ENCODE data around the gene GGTLC2.
"Not testable (repeated sequence)": the region's sequence is repeated elsewhere in the genome, so short reads cannot be mapped to it uniquely, and the experiment has no call there.

GGTLC2 gene

DNA sequence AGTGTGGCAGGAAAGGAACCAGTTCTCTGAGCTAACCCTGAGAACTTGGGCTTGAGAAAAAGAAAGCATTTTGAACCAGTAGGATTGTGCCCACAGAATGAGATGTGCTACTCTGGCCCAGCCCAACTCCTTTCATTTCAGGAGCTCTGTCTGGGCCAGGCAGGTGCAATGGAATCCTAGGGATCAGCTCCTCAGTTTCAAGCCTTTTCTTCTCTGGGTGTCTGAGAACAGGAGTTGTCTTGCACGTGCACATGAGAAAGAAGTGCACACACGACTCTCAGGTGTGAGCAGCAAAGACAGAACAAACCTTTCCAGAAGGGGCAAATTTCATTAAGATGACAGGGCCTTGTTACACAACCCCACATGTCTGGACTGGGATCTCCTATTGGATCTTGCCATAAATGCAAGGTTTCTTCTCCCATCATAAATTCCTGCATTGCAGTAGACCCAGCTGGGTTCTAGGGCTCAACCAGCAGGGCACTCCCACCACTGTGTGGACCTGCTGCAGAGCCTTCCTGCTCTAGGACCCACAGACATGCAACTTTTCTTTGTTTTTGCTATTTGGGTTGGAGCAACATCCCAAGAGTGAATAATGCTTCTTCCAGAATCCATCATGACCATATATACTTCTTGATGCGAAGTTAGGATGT lies 24.5 kb upstream of the GGTLC2 start:
- peaks cover 9% of the 10 kb centered on the region for H3K27me3 Mint-ChIP-seq
- H3K4me3 Mint-ChIP-seq, result no peak overlapping the region
- H3K27ac Mint-ChIP-seq, result no peak overlapping the region
- peaks cover 3% of the 10 kb centered on the region for H3K36me3 Mint-ChIP-seq (ENCODE audit: low read depth)
- peaks cover 5% of the 10 kb centered on the region for H3K9me3 Mint-ChIP-seq
- H3K4me1 Mint-ChIP-seq (ENCODE audit: low read depth), result peaks cover 19% of the 10 kb centered on the region

DNA sequence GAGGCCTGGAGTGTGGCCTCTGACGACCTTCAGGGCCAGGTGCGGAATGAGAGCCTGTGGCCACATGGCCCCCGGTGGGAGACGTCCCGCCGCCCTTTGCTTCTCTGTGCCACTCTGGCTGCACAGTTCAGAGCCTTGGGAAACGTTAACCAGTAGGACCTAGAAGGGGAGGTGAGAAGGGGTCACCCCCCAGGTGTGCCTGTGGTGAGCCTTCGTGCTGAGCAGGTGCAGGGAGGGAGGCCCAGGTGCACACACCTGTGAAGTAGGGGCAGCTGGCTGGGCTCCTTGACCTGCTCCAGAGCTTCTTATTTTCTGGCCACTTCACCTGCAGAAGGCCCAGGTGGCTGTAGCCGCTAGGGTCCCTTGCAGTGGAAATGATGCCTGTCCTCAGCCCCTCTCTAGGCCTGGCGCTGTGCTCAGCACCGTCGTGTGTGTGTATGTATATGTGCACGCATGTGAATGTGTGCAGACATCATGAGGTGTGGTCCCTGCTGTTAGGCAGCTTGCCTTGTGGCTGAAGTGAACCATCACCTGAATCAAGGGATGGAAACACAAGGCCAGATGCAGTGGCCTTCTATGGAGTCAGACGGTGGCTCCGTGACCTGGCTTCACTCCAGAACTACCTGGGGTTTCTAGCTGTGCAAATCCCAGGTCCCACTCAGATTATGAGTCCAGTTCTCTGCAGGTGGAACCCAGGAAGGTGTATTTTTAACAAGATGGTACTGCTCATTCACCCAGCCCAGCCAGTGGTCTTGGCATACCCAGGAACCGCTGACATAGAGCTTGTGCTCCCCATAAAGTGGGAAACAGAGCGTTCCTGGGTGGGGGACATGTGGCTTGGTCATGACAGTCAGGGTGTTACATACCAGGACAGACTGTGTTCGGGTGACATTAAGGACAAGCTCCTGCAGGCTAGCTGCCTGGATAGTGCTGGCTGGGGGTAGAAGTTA lies 15.6 kb upstream of the GGTLC2 start:
- not testable (repeated sequence) for H3K9me3 Mint-ChIP-seq; H3K27me3 Mint-ChIP-seq; H3K4me3 Mint-ChIP-seq; H3K27ac Mint-ChIP-seq; H3K4me1 Mint-ChIP-seq (ENCODE audit: low read depth); H3K36me3 Mint-ChIP-seq (ENCODE audit: low read depth)

DNA sequence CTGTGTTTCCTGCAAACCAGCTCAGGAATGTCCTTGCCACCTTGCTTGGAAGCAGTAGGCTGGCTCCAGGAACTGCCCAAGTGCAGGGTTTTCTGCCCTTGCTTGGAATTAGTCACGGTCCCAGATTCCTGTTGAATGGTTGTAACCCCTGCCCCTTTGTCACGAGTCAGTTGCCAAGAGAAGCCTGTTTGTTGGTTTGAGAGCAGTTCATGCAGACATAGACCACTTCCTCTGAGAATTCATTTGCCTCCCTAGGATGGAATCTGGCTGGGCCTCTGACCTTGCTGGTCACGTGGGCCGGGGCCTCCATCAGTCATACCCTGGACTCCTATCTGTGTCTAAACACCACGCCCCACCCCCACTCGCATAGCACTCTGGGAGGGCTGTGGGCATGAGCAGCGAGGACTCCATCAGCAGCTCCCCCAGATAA lies 13.2 kb upstream of the GGTLC2 start:
- not testable (repeated sequence) for H3K4me1 Mint-ChIP-seq (ENCODE audit: low read depth); H3K27ac Mint-ChIP-seq; H3K9me3 Mint-ChIP-seq; H3K27me3 Mint-ChIP-seq; H3K36me3 Mint-ChIP-seq (ENCODE audit: low read depth); H3K4me3 Mint-ChIP-seq

DNA sequence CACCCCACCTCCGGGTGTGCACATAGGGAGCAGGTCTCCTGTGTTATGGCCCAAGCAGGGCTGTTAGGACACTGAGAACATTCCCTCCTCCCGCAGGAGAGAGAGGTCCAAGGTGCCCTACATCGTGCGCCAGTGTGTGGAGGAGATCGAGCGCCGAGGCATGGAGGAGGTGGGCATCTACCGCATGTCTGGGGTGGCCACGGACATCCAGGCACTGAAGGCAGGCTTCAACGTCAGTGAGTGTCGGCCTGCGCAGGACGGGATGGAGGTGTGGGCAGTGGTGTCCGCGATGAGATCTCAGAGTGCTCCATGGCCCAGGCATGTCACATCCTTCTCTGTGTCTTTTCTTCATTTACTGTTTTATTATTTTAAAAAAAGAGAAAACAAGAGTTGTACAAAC lies 12.2 kb upstream of the GGTLC2 start:
- not testable (repeated sequence) for H3K4me3 Mint-ChIP-seq; H3K36me3 Mint-ChIP-seq (ENCODE audit: low read depth); H3K4me1 Mint-ChIP-seq (ENCODE audit: low read depth); H3K27me3 Mint-ChIP-seq; H3K27ac Mint-ChIP-seq; H3K9me3 Mint-ChIP-seq

DNA sequence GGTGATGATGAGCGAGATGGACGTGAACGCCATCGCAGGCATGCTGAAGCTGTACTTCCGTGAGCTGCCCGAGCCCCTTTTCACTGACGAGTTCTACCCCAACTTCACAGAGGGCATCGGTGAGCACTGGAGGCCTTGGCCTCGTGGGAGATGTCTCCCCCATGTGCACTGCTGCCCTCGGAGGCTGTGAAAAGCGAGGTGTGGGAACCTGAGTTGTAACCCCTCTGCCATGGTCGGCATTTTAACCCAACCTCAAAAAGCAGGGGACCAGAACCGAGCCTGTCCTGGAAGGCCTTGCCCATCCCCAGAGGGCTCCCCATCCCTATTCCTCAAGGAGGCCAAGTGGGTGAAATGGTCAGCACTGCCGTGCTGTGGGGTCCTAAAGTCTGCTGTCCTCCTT lies 10.9 kb upstream of the GGTLC2 start:
- H3K9me3 Mint-ChIP-seq; H3K27ac Mint-ChIP-seq; H3K27me3 Mint-ChIP-seq; H3K36me3 Mint-ChIP-seq (ENCODE audit: low read depth); H3K4me1 Mint-ChIP-seq (ENCODE audit: low read depth); H3K4me3 Mint-ChIP-seq: not testable (repeated sequence)

DNA sequence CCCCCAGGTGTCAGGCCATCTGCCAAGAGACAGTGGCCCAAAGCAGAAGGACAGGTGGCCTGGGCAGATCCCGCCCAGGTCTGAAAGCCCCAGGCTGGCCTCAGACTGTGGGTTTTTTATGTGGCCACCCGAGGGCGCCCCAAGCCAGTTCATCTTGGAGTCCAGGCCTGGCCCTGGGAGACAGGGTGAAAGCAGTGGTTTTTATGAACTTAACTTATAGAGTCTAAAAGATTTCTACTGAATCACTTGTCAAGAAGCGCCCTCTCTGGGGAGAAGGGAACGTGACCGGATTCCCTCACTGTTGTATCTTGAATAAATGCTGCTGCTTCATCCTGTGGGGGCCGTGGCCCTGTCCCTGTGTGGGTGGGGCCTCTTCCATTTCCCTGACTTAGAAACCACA lies 8.2 kb upstream of the GGTLC2 start:
- not testable (repeated sequence) for H3K27me3 Mint-ChIP-seq; H3K4me3 Mint-ChIP-seq; H3K36me3 Mint-ChIP-seq (ENCODE audit: low read depth); H3K9me3 Mint-ChIP-seq; H3K27ac Mint-ChIP-seq; H3K4me1 Mint-ChIP-seq (ENCODE audit: low read depth)

DNA sequence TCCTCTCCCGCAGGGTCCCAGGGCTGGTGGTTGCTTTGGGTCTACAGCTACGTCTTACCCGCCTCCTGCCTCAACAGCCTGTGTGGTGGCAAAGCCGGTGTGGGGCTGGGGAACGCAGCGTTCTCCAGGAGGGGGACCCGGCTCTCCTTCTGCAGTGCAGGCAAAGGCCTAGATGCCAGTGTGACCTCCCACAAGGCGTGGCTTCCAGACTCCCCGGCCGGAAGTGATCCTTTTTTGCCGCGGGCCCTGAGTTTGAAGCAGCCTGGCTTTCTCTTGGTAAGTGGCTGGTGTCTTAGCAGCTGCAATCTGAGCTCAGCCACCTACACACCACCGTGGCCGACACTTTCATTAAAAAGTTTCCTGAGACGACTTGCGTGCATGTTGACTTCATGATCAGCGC lies 6.1 kb upstream of the GGTLC2 start:
- not testable (repeated sequence) for H3K27me3 Mint-ChIP-seq; H3K27ac Mint-ChIP-seq; H3K4me3 Mint-ChIP-seq; H3K36me3 Mint-ChIP-seq (ENCODE audit: low read depth); H3K4me1 Mint-ChIP-seq (ENCODE audit: low read depth); H3K9me3 Mint-ChIP-seq

DNA sequence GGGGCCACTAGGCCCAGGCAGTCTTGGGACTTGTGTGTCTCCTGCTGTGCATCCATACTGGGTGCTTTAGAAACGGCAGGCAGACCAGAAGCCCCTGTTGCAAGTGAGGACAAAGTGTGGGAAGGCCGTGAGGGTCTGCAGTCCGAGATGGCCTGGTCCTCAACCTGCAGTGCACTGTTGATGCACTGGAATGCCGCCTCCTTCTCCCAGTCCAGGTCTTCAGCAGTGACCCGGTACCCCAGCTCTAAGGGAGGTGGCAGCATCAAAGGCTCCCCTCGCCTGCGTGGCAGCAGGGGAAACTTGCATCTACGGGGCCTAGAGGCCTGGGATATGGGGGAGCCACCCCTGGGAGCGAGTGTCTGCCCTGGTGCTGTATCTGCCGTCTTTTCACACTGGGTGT lies 2.2 kb upstream of the GGTLC2 start:
- H3K4me1 Mint-ChIP-seq (ENCODE audit: low read depth); H3K4me3 Mint-ChIP-seq; H3K27me3 Mint-ChIP-seq; H3K9me3 Mint-ChIP-seq; H3K36me3 Mint-ChIP-seq (ENCODE audit: low read depth); H3K27ac Mint-ChIP-seq: not testable (repeated sequence)

DNA sequence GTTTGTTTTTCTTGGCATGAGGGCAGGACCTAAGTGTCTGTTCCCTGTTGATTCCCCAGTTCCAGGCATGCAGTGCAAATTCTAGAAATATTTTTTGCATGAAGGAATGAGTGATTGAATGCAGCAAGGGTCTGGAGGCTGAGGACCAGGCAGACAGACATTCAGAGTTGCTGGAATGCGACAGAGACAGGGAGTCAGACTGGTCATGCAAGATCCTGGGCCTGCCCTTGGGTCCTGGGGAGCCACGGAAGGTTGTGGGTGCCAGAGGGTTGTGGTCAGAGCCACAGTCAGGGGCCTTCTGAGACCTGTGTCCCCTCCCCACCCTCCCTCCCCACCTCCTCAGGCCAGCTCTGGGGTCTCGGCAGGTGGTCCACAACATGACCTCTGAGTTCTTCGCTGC lies 1.6 kb downstream of the GGTLC2 start:
- not testable (repeated sequence) for H3K9me3 Mint-ChIP-seq; H3K27me3 Mint-ChIP-seq; H3K36me3 Mint-ChIP-seq (ENCODE audit: low read depth); H3K27ac Mint-ChIP-seq; H3K4me1 Mint-ChIP-seq (ENCODE audit: low read depth); H3K4me3 Mint-ChIP-seq

DNA sequence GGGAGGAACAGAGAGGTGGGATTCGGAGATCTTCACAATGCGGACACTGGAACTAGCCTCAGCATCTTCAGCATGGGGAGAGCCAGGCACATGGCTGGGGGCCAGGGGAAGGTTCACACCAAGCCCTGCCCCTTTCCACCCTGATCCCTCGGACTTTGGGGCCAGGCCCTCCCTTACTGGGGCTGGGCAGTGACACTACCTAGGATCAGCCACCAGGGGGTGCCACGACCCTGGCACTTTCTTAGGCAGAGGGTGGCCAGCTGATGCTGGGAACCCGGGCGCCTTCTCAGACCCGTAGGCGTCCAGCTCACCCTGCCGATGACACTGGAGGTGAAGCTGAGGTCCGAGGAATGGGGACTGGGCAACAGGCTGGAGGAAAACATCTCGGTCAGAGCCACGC lies 3.5 kb downstream of the GGTLC2 start:
- not testable (repeated sequence) for H3K4me1 Mint-ChIP-seq (ENCODE audit: low read depth); H3K36me3 Mint-ChIP-seq (ENCODE audit: low read depth); H3K27me3 Mint-ChIP-seq; H3K9me3 Mint-ChIP-seq; H3K4me3 Mint-ChIP-seq; H3K27ac Mint-ChIP-seq

DNA sequence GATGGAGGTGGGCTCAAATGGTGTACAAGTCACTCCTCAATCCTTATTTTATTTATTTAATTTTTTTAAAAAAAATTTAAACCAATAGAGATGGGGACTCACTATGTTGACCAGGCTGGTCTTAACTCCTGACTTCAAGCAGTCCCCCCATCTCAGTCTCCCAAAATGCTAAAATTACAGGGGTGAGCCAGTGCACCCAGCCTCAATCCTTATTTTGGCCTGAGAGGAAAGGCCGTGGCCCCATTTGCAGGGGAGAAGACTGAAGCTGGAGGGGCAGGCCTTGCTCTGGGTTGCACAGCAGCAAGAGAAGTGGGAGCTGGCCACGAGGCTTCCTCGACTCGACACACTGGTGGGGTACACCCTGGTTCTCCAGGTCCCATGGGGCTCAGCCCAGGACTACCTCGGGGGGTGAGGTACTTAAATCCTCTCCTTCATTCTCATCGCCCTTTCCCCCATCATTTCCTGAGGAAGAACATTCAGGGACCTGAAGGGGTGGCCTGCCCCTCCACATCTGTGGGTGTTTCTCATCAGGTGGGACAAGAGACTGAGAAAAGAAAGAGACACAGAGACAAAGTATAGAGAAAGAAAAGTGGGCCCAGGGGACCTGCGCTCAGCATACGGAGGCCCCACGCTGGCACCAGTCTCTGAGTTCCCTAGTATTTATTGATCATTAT lies 4.6 kb downstream of the GGTLC2 start:
- not testable (repeated sequence) for H3K9me3 Mint-ChIP-seq; H3K27ac Mint-ChIP-seq; H3K4me3 Mint-ChIP-seq; H3K36me3 Mint-ChIP-seq (ENCODE audit: low read depth); H3K27me3 Mint-ChIP-seq
- H3K4me1 Mint-ChIP-seq (ENCODE audit: low read depth), result peaks cover 11% of the 10 kb centered on the region

DNA sequence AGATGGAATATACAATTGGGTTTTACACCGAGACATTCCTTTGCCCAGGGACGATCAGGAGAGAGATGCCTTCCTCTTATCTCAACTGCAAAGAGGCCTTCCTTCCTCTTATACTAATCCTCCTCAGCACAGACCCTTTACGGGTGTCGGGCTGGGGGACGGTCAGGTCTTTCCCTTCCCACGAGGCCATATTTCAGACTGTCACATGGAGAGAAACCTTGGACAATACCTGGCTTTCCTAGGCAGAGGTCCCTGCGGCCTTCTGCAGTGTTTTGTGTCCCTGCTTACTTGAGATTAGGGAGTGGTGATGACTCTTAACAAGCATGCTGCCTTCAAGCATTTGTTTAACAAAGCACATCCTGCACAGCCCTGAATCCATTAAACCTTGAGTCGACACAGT lies 5.3 kb downstream of the GGTLC2 start:
- not testable (repeated sequence) for H3K27me3 Mint-ChIP-seq; H3K27ac Mint-ChIP-seq; H3K9me3 Mint-ChIP-seq; H3K4me3 Mint-ChIP-seq; H3K36me3 Mint-ChIP-seq (ENCODE audit: low read depth)
- peaks cover 19% of the 10 kb centered on the region for H3K4me1 Mint-ChIP-seq (ENCODE audit: low read depth)

DNA sequence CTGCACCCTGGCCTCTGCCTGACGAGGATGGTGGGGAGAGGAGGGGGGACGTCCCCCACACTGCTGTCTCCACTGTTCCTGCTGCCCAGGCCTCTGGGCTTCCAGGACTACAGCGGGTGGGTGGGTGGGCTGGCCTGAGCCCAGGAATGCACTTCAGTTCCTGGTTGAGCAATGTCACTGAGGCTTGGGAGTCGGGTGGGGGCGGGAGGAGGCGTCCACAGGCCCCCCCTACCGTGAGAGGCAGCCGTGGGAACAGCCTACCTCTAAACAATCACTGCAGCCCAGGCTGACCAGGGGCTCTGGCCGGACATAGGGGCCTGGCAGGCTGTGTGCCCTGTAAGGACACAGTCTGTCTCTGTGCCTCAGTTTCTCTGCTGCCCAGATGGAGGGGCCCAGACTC lies 6.0 kb downstream of the GGTLC2 start:
- peaks cover 23% of the 10 kb centered on the region for H3K4me1 Mint-ChIP-seq (ENCODE audit: low read depth)
- H3K27me3 Mint-ChIP-seq; H3K36me3 Mint-ChIP-seq (ENCODE audit: low read depth); H3K27ac Mint-ChIP-seq; H3K4me3 Mint-ChIP-seq; H3K9me3 Mint-ChIP-seq: not testable (repeated sequence)

DNA sequence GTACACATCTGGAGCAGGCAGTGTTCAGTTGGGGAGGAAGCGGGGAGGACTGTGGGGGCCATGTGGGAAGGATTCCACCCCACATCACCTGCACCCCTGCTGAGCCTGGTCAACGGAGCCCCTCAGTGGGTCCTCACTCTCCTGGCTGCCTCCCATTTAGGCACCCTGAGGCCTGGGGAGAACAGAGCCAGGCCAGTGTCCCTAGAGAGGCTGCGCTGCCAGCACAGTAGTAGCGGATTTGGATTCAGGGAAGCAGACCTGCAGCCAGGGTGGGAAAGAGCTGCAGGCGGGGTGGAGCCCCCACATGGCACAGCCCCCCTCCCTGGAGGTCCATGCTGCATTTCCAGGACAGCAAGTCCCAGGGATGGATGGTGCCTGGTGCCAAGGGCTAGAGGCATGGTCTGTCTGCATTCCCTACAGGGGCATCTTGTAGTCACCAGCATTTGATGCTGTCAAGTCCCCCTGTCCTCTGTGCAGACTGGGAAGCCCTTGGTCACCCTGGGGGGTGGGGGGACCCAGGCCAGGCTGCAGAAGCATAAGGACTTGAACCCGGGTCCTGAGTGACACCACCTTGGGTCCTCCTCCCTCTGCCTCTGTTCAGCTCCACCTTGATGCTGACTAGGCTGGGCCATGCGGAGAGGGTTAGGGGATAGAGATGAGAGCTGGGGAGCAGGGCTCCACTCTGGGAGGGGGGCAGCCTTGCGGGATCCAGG lies 6.5 kb downstream of the GGTLC2 start:
- H3K4me3 Mint-ChIP-seq; H3K9me3 Mint-ChIP-seq; H3K27ac Mint-ChIP-seq; H3K36me3 Mint-ChIP-seq (ENCODE audit: low read depth); H3K27me3 Mint-ChIP-seq: not testable (repeated sequence)
- peaks cover 23% of the 10 kb centered on the region for H3K4me1 Mint-ChIP-seq (ENCODE audit: low read depth)

DNA sequence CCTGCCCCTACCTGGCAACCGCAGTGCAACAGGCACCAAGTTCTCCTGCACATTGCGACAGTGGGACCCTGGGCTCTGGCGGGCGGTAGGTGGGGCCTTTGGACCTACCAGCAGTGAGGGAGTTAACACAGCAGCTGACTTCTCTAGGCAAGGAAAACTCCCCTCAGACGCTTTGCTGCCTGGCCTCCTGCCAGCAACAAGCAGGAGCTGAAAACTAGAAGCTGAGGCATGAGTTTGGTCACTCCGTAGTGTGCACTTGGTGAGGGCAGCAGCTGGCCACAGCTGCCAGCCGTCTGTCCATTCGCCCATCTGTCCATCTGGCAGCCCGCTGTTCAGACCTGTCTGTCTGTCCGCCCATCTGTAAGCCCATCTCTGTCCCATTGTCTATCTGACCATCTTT lies 7.2 kb downstream of the GGTLC2 start:
- not testable (repeated sequence) for H3K27ac Mint-ChIP-seq; H3K27me3 Mint-ChIP-seq; H3K4me3 Mint-ChIP-seq; H3K9me3 Mint-ChIP-seq; H3K36me3 Mint-ChIP-seq (ENCODE audit: low read depth)
- H3K4me1 Mint-ChIP-seq (ENCODE audit: low read depth), result peaks cover 23% of the 10 kb centered on the region

Measured in stimulated activated naive CD8-positive, alpha-beta T cell treated with anti-CD3 and anti-CD28 coated beads, Interleukin-15, Interleukin-2, amounts not matched to agents 100 ng/mL and 50 ng/mL, for 24 hours (primary cell).